Small intestine (tissue), 7 donors: ENCODE measurements around the gene LEKR1. TPM values are rescaled to one million over a fixed set of nuclear protein-coding genes. Genes with fewer than 3 reads are reported as not detected.
"Not testable (repeated sequence)": the region's sequence is repeated elsewhere in the genome, so short reads cannot be mapped to it uniquely, and the experiment has no call there.

Source experiments
- DNase-seq, 2 donors: peaks; one replicate each; pipeline versions ENCODE4 v3.0.0 to v3.0.0-alpha.2; 2013
- FAIRE-seq: peaks from 2 replicates; lab custom pipeline; 2012; peaks lifted over from hg19 to GRCh38; lab: Jason Lieb, UNC
- H3K27ac ChIP-seq, 3 donors: one replicate each; pipeline ENCODE4 v1.5.1; 2013; ENCODE audit warnings: low read length in 2 of 3, mild to moderate bottlenecking in 2 of 3, control low read depth in 1 of 3, inconsistent platforms in 1 of 3, low read depth in 1 of 3, moderate library complexity in 1 of 3
- H3K27me3 ChIP-seq, 3 donors: one replicate each; pipeline ENCODE4 v1.6.1; 2013; ENCODE audit warnings: low read length in 3 of 3, inconsistent platforms in 1 of 3; ENCODE audit not compliant: control insufficient read depth in 3 of 3, insufficient read depth in 3 of 3
- H3K36me3 ChIP-seq, 3 donors: one replicate each; pipeline ENCODE4 v1.6.1; 2013; ENCODE audit warnings: low read length in 3 of 3, inconsistent platforms in 1 of 3, low read depth in 1 of 3, mild to moderate bottlenecking in 1 of 3, moderate library complexity in 1 of 3; ENCODE audit not compliant: control insufficient read depth in 3 of 3, insufficient read depth in 2 of 3
- H3K4me1 ChIP-seq, 3 donors: one replicate each; pipeline ENCODE4 v1.6.1; 2013; ENCODE audit warnings: low read length in 2 of 3, inconsistent platforms in 1 of 3, low read depth in 1 of 3, mild to moderate bottlenecking in 1 of 3, moderate library complexity in 1 of 3; ENCODE audit not compliant: control insufficient read depth in 3 of 3, insufficient read depth in 2 of 3
- H3K4me3 ChIP-seq, 3 donors: one replicate each; pipeline ENCODE4 v1.5.1; 2013; ENCODE audit warnings: low read length in 3 of 3, control low read depth in 1 of 3, inconsistent platforms in 1 of 3, low read depth in 1 of 3, mild to moderate bottlenecking in 1 of 3, moderate library complexity in 1 of 3
- H3K9me3 ChIP-seq, 2 donors: one replicate each; pipeline ENCODE4 v1.6.1; 2013; ENCODE audit warnings: low read depth in 1 of 2, low read length in 1 of 2; ENCODE audit not compliant: control insufficient read depth in 2 of 2, insufficient read depth in 1 of 2
- WGBS, 3 donors: extraction: QIAGEN DNeasy Blood & Tissue Kit; methylation state at CpG; one replicate each; pipeline ENCODE4 v1.1.7; 2013; 5-methylcytosine and 5-hydroxymethylcytosine counted together
- polyA plus RNA-seq, 4 donors: library from polyadenylated mRNA; stranded (reverse) in 3 of 4; unstranded in 1 of 4; fragments of 200-250 nt in 3 of 4; fragments of 120-200 nt in 1 of 4; gene quantifications; one replicate each; pipeline versions ENCODE4 v1.2.1 to v1.2.3, GENCODE V29; 2013
- donor health status: healthy with polysubstance abuse.
- donor health status: control.
- donor health status: control.
- donor health status: Bipolar disorder and iron deficiency.
- donor health status: healthy.

The LEKR1 gene
- polyA plus RNA-seq, 4 donors: 0.63 to 2.5 TPM; not detected in 2

DNA sequence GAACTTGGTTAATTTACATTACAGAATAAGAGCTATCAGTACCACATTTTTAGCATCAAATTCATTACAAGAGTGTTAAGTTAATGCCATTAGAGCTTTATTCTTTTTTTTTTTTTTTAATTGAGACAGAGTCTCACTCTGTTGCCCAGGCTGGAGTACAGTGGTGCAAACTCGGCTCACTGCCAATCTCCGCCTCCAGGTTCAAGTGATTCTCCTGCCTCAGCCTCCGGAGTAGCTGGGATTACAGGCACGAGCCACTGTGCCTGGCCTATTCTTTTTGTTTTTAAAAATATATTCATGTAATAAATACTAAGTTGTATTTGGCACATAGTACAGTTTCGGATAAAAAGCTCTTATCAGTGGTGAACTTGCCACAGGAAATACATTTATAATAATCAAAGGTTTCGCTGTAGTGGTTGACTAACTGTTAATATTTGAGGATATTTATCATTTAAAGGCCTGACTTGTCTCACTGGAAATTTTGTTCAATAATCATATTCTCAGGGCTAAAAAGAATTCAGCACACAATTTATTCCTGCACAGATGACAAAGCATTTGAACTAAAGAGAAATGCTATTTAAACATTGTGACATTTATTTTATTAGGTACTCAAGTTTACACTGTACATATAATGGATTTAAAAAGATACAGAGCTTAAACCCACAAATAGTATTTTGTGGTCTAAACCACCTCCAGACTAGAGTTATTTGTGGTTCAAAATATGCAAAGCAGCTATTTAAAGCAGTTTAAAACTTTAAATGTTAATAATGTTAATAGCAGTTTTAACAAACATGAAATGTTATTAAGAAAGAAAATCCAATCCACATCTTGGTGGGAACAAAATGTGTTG is 6.1 kb upstream of the LEKR1 start:
- DNase-seq: no peak
- H3K4me1 ChIP-seq: peaks cover 0 to 31% (median 7%) of the 10 kb centered on the region in 3 donors
- H3K27ac ChIP-seq: no peak overlapping the region
- no peak for FAIRE-seq
- H3K4me3 ChIP-seq: no peak overlapping the region
- no peaks in the 10 kb centered on the region for H3K36me3 ChIP-seq
- no peaks in the 10 kb centered on the region for H3K9me3 ChIP-seq
- 62 to 75% (median 69%) methylated on average over 6 of the region's 6 CpGs for WGBS, 3 donors
- H3K27me3 ChIP-seq: no peaks in the 10 kb centered on the region

- H3K4me3 ChIP-seq: no peak overlapping the region
- FAIRE-seq: no peak
- no peaks in the 10 kb centered on the region for H3K36me3 ChIP-seq
- no peak overlapping the region for H3K27ac ChIP-seq
- peaks cover 0 to 29% (median 7%) of the 10 kb centered on the region in 3 donors for H3K4me1 ChIP-seq
- H3K9me3 ChIP-seq: no peaks in the 10 kb centered on the region
- DNase-seq: no peak
- no peaks in the 10 kb centered on the region for H3K27me3 ChIP-seq
Measured at GRCh38 chr3:156820692-156821080, 5.5 kb upstream of the LEKR1 start.

- H3K27me3 ChIP-seq, DNase-seq, H3K27ac ChIP-seq, H3K36me3 ChIP-seq, H3K4me3 ChIP-seq, FAIRE-seq, H3K9me3 ChIP-seq: not testable (repeated sequence)
- 97 to 99% (median 98%) methylated on average over 18 to 32 of the region's 32 CpGs for WGBS, 3 donors
- peaks cover 0 to 21% (median 7%) of the 10 kb centered on the region in 3 donors for H3K4me1 ChIP-seq
Measured at GRCh38 chr3:156822626-156823260, 3.4 kb upstream of the LEKR1 start.

- 1 to 4% (median 4%) methylated on average over 8 of the region's 8 CpGs for WGBS, 3 donors
Measured at GRCh38 chr3:156825795-156826143, 384 bp upstream of the LEKR1 start.

GRCh38 chr3:156826896-156827882 is 1.0 kb downstream of the LEKR1 start:
- Histone ChIP-seq H3K27me3 (no peaks in the 10 kb centered on the region), H3K9me3 (no peaks in the 10 kb centered on the region), H3K4me3 (peak overlapping the region; percentile 66 to 79 (median 71)), H3K4me1 (peaks cover 0 to 15% (median 5%) of the 10 kb centered on the region in 3 donors), H3K36me3 (no peaks in the 10 kb centered on the region), H3K27ac (peak overlapping the region; percentile 98 to 100 (median 99))
- 15 to 31% (median 25%) methylated on average over 16 of the region's 16 CpGs for WGBS, 3 donors
- FAIRE-seq: no peak
- no peak for DNase-seq

More at GRCh38 chr3:156825795-156826143, 384 bp upstream of the LEKR1 start:
- H3K36me3 ChIP-seq: no peaks in the 10 kb centered on the region
- DNase-seq (no peak), FAIRE-seq (no peak)
- peak overlapping the region; percentile 66 to 79 (median 71) for H3K4me3 ChIP-seq
- no peaks in the 10 kb centered on the region for H3K9me3 ChIP-seq
- H3K27me3 ChIP-seq: no peaks in the 10 kb centered on the region
- peak overlapping the region; percentile 98 to 100 (median 99) for H3K27ac ChIP-seq
- peaks cover 0 to 15% (median 5%) of the 10 kb centered on the region in 3 donors for H3K4me1 ChIP-seq

DNA sequence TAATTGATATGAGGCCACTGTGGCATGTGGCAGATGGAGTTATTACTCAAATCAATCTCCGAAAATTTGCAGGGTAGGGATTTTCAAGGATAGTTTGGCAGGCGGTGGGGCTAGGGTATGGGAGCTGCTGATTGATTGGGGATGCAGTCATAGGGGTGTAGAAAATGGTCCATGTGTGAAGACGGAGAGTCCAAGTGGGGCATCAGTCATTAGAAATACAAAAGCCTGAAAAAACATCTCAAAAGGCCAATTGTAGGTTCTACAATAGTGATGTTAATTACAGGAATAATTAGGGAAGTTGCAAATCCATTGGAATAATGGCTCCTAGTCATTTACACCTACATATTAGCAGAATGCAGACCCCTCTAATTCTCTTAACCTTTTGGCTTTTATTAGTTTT is 4.9 kb downstream of the LEKR1 start:
- no peaks in the 10 kb centered on the region for H3K9me3 ChIP-seq
- H3K4me3 ChIP-seq: no peak overlapping the region
- no peaks in the 10 kb centered on the region for H3K36me3 ChIP-seq
- no peak for FAIRE-seq
- WGBS, 3 donors: 88 to 97% (median 93%) methylated on average over 3 of the region's 3 CpGs
- no peak for DNase-seq
- no peaks in the 10 kb centered on the region for H3K27me3 ChIP-seq
- H3K27ac ChIP-seq: no peak overlapping the region
- H3K4me1 ChIP-seq: peaks cover 0 to 4% (median 0%) of the 10 kb centered on the region in 3 donors

DNA sequence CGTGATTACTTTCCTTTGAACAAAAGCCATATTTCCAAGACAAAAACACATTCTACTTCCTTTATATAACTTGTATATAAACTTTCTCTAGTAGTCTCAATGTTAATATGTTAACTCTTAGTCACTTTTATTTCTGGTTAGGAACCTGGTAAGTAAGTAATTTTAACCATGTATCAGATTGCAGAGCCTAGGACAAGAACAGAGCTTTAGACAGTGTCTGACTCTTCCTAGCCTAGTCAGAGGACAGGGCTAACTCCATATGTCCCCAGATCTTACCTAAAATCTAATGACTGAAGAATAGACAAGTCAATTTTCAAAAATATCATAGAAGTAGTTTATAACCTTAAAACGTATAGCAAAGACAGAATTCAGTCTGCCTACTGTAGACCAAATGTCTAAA is 8.3 kb downstream of the LEKR1 start:
- DNase-seq (no peak), FAIRE-seq (no peak)
- H3K4me1 ChIP-seq: peaks cover 0 to 3% (median 0%) of the 10 kb centered on the region in 3 donors
- no peak overlapping the region for H3K27ac ChIP-seq
- no peaks in the 10 kb centered on the region for H3K36me3 ChIP-seq
- no peaks in the 10 kb centered on the region for H3K27me3 ChIP-seq
- no peaks in the 10 kb centered on the region for H3K9me3 ChIP-seq
- WGBS, 3 donors: 75 to 83% (median 78%) methylated on average over 2 of the region's 2 CpGs
- no peak overlapping the region for H3K4me3 ChIP-seq
